Putamen (tissue), 1 donor: ENCODE measurements around the gene CLIP2.
"Not testable (repeated sequence)": the region's sequence is repeated elsewhere in the genome, so short reads cannot be mapped to it uniquely, and the experiment has no call there.

ENCODE experiments used
- DNase-seq: peaks from one replicate; pipeline ENCODE4 v3.0.0-alpha.2; 2016; ENCODE audit warnings: low spot score

Gene CLIP2

GRCh38 chr7:74297516-74298233, 8.5 kb downstream of the CLIP2 start:
- no peak for DNase-seq

GRCh38 chr7:74299401-74299800, 10.2 kb downstream of the CLIP2 start:
- no peak for DNase-seq

- DNase-seq: no peak
Measured at GRCh38 chr7:74300926-74301325, 11.7 kb downstream of the CLIP2 start.

GRCh38 chr7:74302745-74303221, 13.6 kb downstream of the CLIP2 start:
- no peak for DNase-seq

- DNase-seq: no peak
Measured at GRCh38 chr7:74304550-74304949, 15.3 kb downstream of the CLIP2 start.

- DNase-seq: peak; percentile 73
Measured at GRCh38 chr7:74306004-74306729, 17.0 kb downstream of the CLIP2 start.

- peak; percentile 74 for DNase-seq
Measured at GRCh38 chr7:74306730-74307469, 17.7 kb downstream of the CLIP2 start.

- no peak for DNase-seq
Measured at GRCh38 chr7:74307738-74308505, 18.7 kb downstream of the CLIP2 start.

- no peak for DNase-seq
Measured at GRCh38 chr7:74309181-74309580, 20.0 kb downstream of the CLIP2 start.

- no peak for DNase-seq
Measured at GRCh38 chr7:74311305-74311744, 22.1 kb downstream of the CLIP2 start.

- no peak for DNase-seq
Measured at GRCh38 chr7:74312418-74313028, 23.3 kb downstream of the CLIP2 start.

GRCh38 chr7:74315891-74316290, 26.7 kb downstream of the CLIP2 start:
- DNase-seq: not testable (repeated sequence)

- no peak for DNase-seq
Measured at GRCh38 chr7:74317146-74317782, 28.1 kb downstream of the CLIP2 start.

- no peak for DNase-seq
Measured at GRCh38 chr7:74318043-74318442, 28.8 kb downstream of the CLIP2 start.

- DNase-seq: no peak
Measured at GRCh38 chr7:74320645-74321221, 31.5 kb downstream of the CLIP2 start.

- DNase-seq: not testable (repeated sequence)
Measured at GRCh38 chr7:74322892-74323291, 33.7 kb downstream of the CLIP2 start.

- DNase-seq: peak; percentile 74
Measured at GRCh38 chr7:74324531-74325209, 35.5 kb downstream of the CLIP2 start.

- DNase-seq: no peak
Measured at GRCh38 chr7:74325210-74325565, 36.0 kb downstream of the CLIP2 start.

- DNase-seq: no peak
Measured at GRCh38 chr7:74329225-74329624, 40.0 kb downstream of the CLIP2 start.
